H9 (cell line): ENCODE results near the gene SNRPB2. TPM values are rescaled to one million over a fixed set of nuclear protein-coding genes. Genes with fewer than 3 reads are reported as not detected.

Experiments
- DNase-seq: peaks from one replicate; pipeline ENCODE4 v3.0.0-alpha.2; 2017
- H2AFZ ChIP-seq: one replicate; pipeline ENCODE4 v1.6.1; 2013; ENCODE audit warnings: mild to moderate bottlenecking, low read length, control low read depth, moderate library complexity
- H2AK5ac ChIP-seq: 2 replicates; pipeline ENCODE4 v1.6.1; 2013; ENCODE audit warnings: low read length, control low read depth, mixed read lengths; ENCODE audit not compliant: insufficient read length
- H2BK120ac ChIP-seq: one replicate; pipeline ENCODE4 v1.6.1; 2013; ENCODE audit warnings: low read depth, mild to moderate bottlenecking, low read length, control low read depth, inconsistent platforms; ENCODE audit not compliant: poor library complexity, severe bottlenecking
- H2BK12ac ChIP-seq: 2 replicates; pipeline ENCODE4 v1.6.1; 2013; ENCODE audit warnings: low read length, control low read depth, mixed read lengths, low read depth; ENCODE audit not compliant: insufficient read length
- H2BK15ac ChIP-seq: 2 replicates; pipeline ENCODE4 v1.6.1; 2013; ENCODE audit warnings: low read depth, low read length, control low read depth
- H2BK20ac ChIP-seq: one replicate; pipeline ENCODE4 v1.6.1; 2013; ENCODE audit warnings: low read depth, mild to moderate bottlenecking, low read length, control low read depth, inconsistent platforms; ENCODE audit not compliant: poor library complexity, severe bottlenecking
- H2BK5ac ChIP-seq: 2 replicates; pipeline ENCODE4 v1.6.1; 2013; ENCODE audit warnings: low read length, control low read depth, mixed read lengths; ENCODE audit not compliant: insufficient read length
- H3K14ac ChIP-seq: 2 replicates; pipeline ENCODE4 v1.6.1; 2013; ENCODE audit warnings: low read length, control low read depth; ENCODE audit not compliant: insufficient read depth
- H3K18ac ChIP-seq: 2 replicates; pipeline ENCODE4 v1.6.1; 2013; ENCODE audit warnings: low read depth, mild to moderate bottlenecking, mixed read lengths, low read length, control low read depth; ENCODE audit not compliant: insufficient read length
- H3K23ac ChIP-seq: 2 replicates; pipeline ENCODE4 v1.6.1; 2013; ENCODE audit warnings: low read length, control low read depth, mixed read lengths, low read depth; ENCODE audit not compliant: insufficient read length
- H3K23me2 ChIP-seq: 2 replicates; pipeline ENCODE4 v1.6.1; 2013; ENCODE audit warnings: low read depth, mild to moderate bottlenecking, mixed read lengths, low read length, control low read depth; ENCODE audit not compliant: insufficient read length, poor library complexity, severe bottlenecking
- H3K27ac ChIP-seq: 2 replicates; pipeline ENCODE4 v1.5.1; 2013; ENCODE audit warnings: low read length, control low read depth, mixed read lengths, low read depth; ENCODE audit not compliant: insufficient read length
- H3K27me3 ChIP-seq: 2 replicates; pipeline ENCODE4 v1.6.1; 2013; ENCODE audit warnings: low read length, control low read depth, inconsistent platforms; ENCODE audit not compliant: insufficient read depth
- H3K4ac ChIP-seq: 2 replicates; pipeline ENCODE4 v1.6.1; 2013; ENCODE audit warnings: low read depth, mild to moderate bottlenecking, control low read depth, inconsistent platforms, low read length, moderate library complexity
- H3K4me1 ChIP-seq: 2 replicates; pipeline ENCODE4 v1.6.1; 2013; ENCODE audit warnings: low read length, control low read depth, inconsistent platforms; ENCODE audit not compliant: insufficient read depth
- H3K4me2 ChIP-seq: 2 replicates; pipeline ENCODE4 v1.6.1; 2013; ENCODE audit warnings: low read length, control low read depth, mixed read lengths; ENCODE audit not compliant: insufficient read length, insufficient read depth
- H3K56ac ChIP-seq: 2 replicates; pipeline ENCODE4 v1.6.1; 2013; ENCODE audit warnings: low read depth, mild to moderate bottlenecking, mixed read lengths, low read length, control low read depth; ENCODE audit not compliant: insufficient read length
- H3K79me1 ChIP-seq: 2 replicates; pipeline ENCODE4 v1.6.1; 2013; ENCODE audit warnings: low read depth, mild to moderate bottlenecking, moderate library complexity, low read length, control low read depth, inconsistent platforms; ENCODE audit not compliant: insufficient read depth, poor library complexity, severe bottlenecking
- H3K79me2 ChIP-seq: 2 replicates; pipeline ENCODE4 v1.6.1; 2013; ENCODE audit warnings: low read length, control low read depth, inconsistent platforms; ENCODE audit not compliant: insufficient read depth
- H3K9ac ChIP-seq: 2 replicates; pipeline ENCODE4 v1.6.1; 2013; ENCODE audit warnings: low read length, control low read depth, mixed read lengths; ENCODE audit not compliant: insufficient read length; ENCODE audit errors: extremely low read depth
- H3K9me3 ChIP-seq: one replicate; pipeline ENCODE4 v1.6.1; 2013; ENCODE audit warnings: low read depth, low read length, inconsistent platforms; ENCODE audit not compliant: control insufficient read depth
- H3T11ph ChIP-seq: one replicate; pipeline ENCODE4 v1.6.1; 2013; ENCODE audit warnings: mild to moderate bottlenecking, low read length, control low read depth, inconsistent platforms
- H4K20me1 ChIP-seq: one replicate; pipeline ENCODE4 v1.6.1; 2013; ENCODE audit not compliant: control insufficient read depth, insufficient read length, insufficient read depth
- H4K5ac ChIP-seq: 2 replicates; pipeline ENCODE4 v1.6.1; 2013; ENCODE audit warnings: low read depth, mild to moderate bottlenecking, mixed read lengths, low read length, control low read depth; ENCODE audit not compliant: insufficient read length
- H4K8ac ChIP-seq: replicated peaks from 2 replicates; pipeline ENCODE4 v1.6.1; 2013; ENCODE audit warnings: low read length, control low read depth, mixed read lengths, low read depth; ENCODE audit not compliant: insufficient read length
- H4K91ac ChIP-seq: 2 replicates; pipeline ENCODE4 v1.6.1; 2013; ENCODE audit warnings: low read depth, mild to moderate bottlenecking, moderate library complexity, mixed read lengths, low read length, control low read depth; ENCODE audit not compliant: insufficient read length
- H3K27ac Mint-ChIP-seq, 3 experiments: 2 replicates in 2 of 3; 3 replicates in 1 of 3; pipeline ENCODE4 v1.8.0; 2020 to 2021; ENCODE audit warnings: mixed read lengths in 3 of 3, mild to moderate bottlenecking in 1 of 3, moderate library complexity in 1 of 3
- H3K27me3 Mint-ChIP-seq: 2 replicates; pipeline ENCODE4 v1.8.0; 2021; ENCODE audit warnings: low read depth, mild to moderate bottlenecking, moderate library complexity, mixed read lengths
- H3K36me3 Mint-ChIP-seq, 3 experiments: 2 replicates in 2 of 3; 3 replicates in 1 of 3; pipeline ENCODE4 v1.8.0; 2020 to 2021; ENCODE audit warnings: low read depth in 3 of 3, mixed read lengths in 3 of 3; ENCODE audit not compliant: insufficient read depth in 1 of 3
- H3K4me1 Mint-ChIP-seq, 2 experiments: 2 replicates each; pipeline ENCODE4 v1.8.0; 2020; ENCODE audit warnings: mixed read lengths in 2 of 2
- H3K4me3 Mint-ChIP-seq, 2 experiments: 2 replicates in 1 of 2; 3 replicates in 1 of 2; pipeline ENCODE4 v1.8.0; 2020 to 2021; ENCODE audit warnings: mild to moderate bottlenecking in 2 of 2, mixed read lengths in 2 of 2, moderate library complexity in 1 of 2
- H3K9me3 Mint-ChIP-seq, 2 experiments: 2 replicates in 1 of 2; 3 replicates in 1 of 2; pipeline ENCODE4 v1.8.0; 2020; ENCODE audit warnings: mild to moderate bottlenecking in 2 of 2, mixed read lengths in 2 of 2, moderate library complexity in 1 of 2
- CTCF ChIP-seq: fragments of 200-600 bp; sonication (generic); conservative IDR thresholded peaks from 3 replicates; pipeline ENCODE4 v1.8.0; 2021; ENCODE audit warnings: antibody characterized with exemption, mild to moderate bottlenecking
- WGBS: extraction: QIAGEN DNeasy Blood & Tissue Kit; methylation state at CpG from one replicate; pipeline ENCODE4 v1.1.7; 2013; ENCODE audit warnings: missing lambda C conversion rate, low lambda C conversion rate, mixed read lengths; ENCODE audit not compliant: insufficient read length; ENCODE audit errors: extremely low coverage; 5-methylcytosine and 5-hydroxymethylcytosine counted together
- total RNA-seq: library from RNA; stranded (reverse); gene quantifications from 2 replicates; pipeline ENCODE4 v1.2.1, GENCODE V29; 2021

The SNRPB2 gene
- total RNA-seq, 1 experiment from 2014 or later, result 93.2 TPM

- Histone ChIP-seq H2BK5ac (no peak overlapping the region), H4K20me1 (no peaks in the 10 kb centered on the region), H3K27me3 (no peaks in the 10 kb centered on the region), H2BK20ac (no peak overlapping the region), H2BK12ac (no peak overlapping the region), H4K5ac (no peak overlapping the region), H3K4me2 (no peak overlapping the region), H3K79me1 (no peaks in the 10 kb centered on the region), H3K4ac (no peak overlapping the region), H3K79me2 (no peaks in the 10 kb centered on the region), H3K14ac (no peak overlapping the region), H4K91ac (no peak overlapping the region), H3K9me3 (no peaks in the 10 kb centered on the region), H3K18ac (no peak overlapping the region), H3K9ac (no peak overlapping the region), H2BK120ac (no peak overlapping the region), H3K56ac (no peak overlapping the region), H4K8ac (no peak overlapping the region), H2BK15ac (no peak overlapping the region), H3T11ph (no peak overlapping the region), H3K27ac (no peak overlapping the region), H3K23ac (no peak overlapping the region), H3K4me1 (no peaks in the 10 kb centered on the region; the same call in 1 of the 2 replicates), H2AK5ac (no peak overlapping the region), H2AFZ (no peak overlapping the region), H3K23me2 (no peaks in the 10 kb centered on the region)
- Mint-ChIP-seq H3K27me3 (no peaks in the 10 kb centered on the region; the same call in 1 of the 2 replicates), H3K4me1 (peaks cover 12% of the 10 kb centered on the region in 2 experiments), H3K4me3 (no peak overlapping the region), H3K36me3 (peaks cover 0 to 7% (median 0%) of the 10 kb centered on the region in 3 experiments; a peak in 2 of 7 replicates), H3K27ac (no peak overlapping the region; a peak in 1 of 7 replicates), H3K9me3 (peaks cover 0 to 4% of the 10 kb centered on the region in 2 experiments; a peak in 3 of 5 replicates)
- DNase-seq, result peak; percentile 61
- WGBS, result no CpG with 5 or more reads among the region's 11 CpGs
- TF ChIP-seq CTCF, result peak; percentile 75
These were observed 19.7 kb downstream of the SNRPB2 start for GRCh38 chr20:16749573-16749972.
